ENCODE results near the gene DNAJB14.

DNA sequence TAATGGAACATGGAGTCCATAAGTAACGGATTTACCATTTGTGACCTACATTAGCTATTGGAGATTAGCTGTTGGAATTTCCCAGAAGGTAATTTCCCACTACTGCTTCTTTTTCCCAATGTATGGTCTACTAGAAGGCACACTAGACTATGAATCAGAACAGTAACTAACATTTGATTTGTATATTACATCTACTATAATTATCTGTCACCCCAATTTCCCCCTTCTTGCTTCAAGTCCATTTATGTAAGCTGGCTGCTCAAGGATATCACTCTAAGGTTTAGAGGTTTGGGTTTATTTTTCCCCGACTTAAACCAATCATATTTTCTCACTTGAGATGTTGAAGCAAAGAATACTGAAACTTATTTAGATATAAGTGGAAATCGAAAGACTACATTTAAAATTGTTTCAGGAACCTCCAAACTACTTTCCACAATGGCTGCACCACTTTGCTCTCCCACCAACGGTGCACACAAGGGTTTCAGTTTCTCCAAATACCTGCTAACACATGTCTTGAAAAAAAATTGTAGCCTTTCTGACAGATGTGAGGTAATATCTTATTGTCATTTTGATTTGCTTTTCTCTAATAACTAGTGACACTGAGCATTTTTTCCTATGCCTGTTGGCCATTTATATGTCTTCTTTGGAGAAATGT, 37.0 kb upstream of the DNAJB14 start:
- TF ChIP-seq, protein P1, sequence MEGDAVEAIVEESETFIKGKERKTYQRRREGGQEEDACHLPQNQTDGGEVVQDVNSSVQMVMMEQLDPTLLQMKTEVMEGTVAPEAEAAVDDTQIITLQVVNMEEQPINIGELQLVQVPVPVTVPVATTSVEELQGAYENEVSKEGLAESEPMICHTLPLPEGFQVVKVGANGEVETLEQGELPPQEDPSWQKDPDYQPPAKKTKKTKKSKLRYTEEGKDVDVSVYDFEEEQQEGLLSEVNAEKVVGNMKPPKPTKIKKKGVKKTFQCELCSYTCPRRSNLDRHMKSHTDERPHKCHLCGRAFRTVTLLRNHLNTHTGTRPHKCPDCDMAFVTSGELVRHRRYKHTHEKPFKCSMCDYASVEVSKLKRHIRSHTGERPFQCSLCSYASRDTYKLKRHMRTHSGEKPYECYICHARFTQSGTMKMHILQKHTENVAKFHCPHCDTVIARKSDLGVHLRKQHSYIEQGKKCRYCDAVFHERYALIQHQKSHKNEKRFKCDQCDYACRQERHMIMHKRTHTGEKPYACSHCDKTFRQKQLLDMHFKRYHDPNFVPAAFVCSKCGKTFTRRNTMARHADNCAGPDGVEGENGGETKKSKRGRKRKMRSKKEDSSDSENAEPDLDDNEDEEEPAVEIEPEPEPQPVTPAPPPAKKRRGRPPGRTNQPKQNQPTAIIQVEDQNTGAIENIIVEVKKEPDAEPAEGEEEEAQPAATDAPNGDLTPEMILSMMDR (conservative IDR thresholded peaks at IDR 0.05): no peak
- TF ChIP-seq ZFX (IDR thresholded peaks at IDR 0.05): no peak
